ENCODE measurements around the gene SLC17A8.
"Not testable (repeated sequence)": the region's sequence is repeated elsewhere in the genome, so short reads cannot be mapped to it uniquely, and the experiment has no call there.

The SLC17A8 gene

DNA sequence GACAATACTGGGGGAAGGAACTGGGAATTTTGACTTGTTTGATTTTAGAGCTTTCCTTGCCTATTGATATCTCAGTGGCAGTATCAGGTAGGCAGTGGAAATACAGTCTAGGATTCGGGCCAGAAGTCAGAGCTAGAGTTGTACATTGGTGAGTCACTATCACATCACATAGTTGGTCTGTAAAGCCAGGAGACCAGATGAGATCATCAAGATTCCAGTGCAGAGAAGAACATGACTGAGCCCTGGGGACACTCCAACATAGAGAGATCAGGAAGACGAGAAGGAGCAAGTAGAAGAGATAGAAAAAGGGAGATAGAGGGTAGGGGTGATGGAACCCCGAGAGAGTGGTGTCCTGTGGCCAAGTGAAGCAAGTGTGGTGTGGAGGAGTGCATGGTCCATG, 70.2 kb downstream of the SLC17A8 start:
- DNase-seq (no peak), ATAC-seq (no peak)

DNA sequence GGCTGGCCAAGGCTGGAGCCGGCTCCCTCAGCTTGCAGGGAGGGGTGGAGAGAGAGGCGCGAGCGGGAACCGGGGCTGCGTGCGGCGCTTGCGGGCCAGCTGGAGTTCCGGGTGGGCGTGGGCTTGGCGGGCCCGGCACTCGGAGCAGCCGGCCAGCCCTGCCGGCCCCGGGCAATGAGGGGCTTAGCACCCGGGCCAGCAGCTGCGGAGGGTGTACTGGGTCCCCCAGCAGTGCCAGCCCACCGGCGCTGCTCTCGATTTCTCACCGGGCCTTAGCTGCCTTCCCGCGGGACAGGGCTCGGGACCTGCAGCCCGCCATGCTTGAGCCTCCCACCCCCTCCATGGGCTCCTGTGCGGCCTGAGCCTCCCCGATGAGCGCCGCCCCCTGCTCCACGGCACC, 73.4 kb downstream of the SLC17A8 start:
- DNase-seq, ATAC-seq: not testable (repeated sequence)

DNA sequence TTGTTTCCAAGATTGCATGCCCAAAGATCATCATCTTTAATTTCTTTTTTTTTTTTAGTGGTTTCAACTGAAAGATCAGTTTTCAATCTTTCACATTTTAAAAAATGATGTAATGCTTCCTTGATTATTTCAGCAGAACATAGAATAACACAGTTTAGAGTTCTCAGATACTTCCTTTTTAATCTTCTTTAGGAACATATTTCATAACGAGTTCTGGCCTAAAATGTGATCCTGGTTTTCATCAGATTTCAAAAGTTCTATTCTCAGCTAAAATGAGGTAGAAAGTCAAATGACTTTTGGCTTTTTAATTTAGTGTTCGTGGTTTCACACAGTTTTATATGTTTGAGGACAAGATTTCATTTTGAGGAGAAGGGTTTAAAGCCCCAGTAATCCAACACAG, 76.8 kb downstream of the SLC17A8 start:
- ATAC-seq: no peak
- no peak for DNase-seq

DNA sequence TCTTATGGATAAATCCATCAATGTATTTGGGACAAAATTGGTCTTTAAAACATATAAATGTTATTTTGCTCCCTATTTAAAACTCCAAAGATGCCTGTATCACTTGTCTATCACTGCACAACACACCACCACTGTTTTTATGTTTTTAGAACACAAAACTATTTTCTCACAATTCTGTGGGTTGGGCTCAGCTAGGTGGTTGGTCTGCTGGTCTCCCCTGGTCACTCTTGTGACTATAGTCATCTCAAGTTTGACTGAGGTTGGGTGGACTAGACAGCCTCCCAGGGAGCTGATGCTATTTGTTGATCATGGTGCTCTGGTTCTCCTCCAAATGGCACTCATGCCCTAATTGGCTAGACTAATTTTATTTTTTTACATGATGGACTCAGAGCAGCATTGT, 77.3 kb downstream of the SLC17A8 start:
- ATAC-seq: no peak
- no peak for DNase-seq

DNA sequence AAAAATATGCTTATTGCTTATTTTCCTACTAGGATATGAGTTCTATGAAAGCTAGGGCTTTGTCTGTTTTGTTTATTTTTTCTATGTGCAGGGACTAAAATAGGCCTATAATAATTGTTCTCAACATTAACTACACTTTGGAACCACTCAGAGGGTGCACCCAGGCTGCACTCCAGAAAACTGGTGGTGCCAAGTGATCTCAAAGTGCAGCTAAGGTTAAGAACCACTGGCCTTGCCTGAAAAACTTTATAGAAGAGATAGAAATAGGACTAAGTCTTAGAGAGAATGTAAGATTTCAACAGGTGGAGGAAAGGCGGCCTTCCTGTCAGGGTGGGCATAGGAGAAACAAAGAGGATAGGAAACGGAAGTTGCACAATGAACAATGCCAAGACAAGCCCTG, 79.1 kb downstream of the SLC17A8 start:
- no peak for DNase-seq
- ATAC-seq: no peak

DNA sequence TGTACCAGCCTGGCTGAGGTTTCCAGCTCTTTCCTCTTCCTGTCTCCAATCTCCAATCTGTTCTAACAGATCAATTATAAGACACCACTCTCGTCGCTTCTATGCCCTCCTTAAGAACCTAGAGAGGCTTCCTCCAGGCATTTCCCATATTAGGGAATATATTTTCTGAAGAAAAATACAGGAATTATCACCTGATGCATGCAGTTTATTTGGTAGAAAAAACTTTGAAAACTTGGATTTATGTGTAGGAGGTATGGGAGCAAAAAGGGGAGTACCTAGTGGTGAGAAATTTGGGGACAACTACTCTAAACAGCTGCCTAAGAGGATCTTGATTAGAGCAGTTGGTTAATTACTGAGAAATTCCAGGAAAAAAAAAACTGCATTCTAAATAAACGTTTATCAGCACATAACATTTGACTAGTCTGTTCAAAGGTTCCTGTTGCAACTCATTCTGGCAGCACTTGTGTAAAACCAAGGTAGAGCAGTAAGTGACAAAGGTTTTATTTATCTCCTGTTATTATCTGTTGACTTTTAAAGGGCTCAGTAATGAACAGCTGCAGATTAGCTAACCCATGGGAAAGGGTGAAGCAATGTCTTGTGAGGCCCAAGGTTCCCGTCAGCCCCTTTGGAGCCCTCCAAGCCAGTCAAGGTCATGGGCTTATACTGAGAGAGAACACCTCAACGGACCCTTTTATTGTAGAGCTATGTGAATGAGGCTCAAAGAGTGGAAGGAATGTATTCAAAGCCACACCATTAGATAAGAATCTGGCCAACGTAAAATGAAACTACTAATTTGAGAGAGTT, 80.4 kb downstream of the SLC17A8 start:
- DNase-seq: no peak
- no peak for ATAC-seq

DNA sequence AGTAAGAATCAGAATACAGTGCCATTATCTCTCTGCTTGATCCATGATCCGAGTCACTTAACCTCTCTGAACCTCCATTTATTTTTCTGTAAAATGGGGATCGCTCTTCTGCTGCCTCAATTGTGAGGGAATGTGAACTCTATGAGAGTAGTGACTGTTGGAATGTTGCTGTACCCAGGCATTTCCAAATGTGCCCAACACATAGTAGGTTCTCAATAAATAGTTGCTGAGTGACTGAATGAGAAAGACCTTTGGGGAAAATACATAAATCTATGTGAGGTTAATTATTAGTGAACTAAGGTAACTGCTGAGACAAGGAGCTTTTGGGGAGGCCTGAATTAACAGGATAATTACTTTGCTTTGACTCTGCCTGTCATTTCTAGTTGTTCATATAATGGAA, 82.9 kb downstream of the SLC17A8 start:
- DNase-seq (no peak), ATAC-seq (no peak)

DNA sequence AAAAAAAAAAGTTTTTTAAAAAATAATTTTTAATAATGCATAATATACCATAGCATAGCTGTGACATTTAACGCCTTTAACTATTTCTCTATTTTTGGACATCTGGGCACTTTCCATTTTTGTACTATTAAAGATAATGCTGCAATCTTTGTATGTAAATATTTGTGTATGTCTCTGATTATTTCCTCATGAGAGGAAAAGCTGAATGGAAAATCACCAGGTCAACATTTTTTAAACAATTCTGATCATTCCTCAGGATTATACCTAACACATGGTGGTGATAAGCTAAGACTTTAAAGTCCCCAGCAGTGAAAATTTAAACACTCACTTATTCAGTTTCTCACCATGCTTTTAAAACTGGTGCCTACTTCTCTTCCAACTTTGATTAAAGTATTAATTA, 85.5 kb downstream of the SLC17A8 start:
- no peak for DNase-seq
- no peak for ATAC-seq

DNA sequence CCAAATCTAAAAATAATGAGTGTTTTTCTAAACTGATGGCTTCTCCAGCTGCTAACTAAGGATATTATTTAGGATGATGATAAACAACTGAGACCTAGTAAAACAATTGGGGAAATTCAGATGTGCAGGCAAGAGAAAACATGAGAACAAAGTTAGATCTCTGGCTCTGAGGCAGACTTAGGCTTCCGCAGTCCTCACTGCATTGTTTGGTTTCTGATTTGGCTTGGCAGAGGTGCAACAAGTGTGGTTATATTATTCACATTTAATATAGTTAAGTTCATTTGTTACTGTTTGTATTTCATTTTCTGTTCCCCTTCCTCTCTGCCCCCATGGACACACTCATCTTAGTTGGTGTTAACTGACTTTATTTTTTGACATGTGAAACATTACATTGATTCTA, 86.6 kb downstream of the SLC17A8 start:
- DNase-seq (no peak), ATAC-seq (no peak)

DNA sequence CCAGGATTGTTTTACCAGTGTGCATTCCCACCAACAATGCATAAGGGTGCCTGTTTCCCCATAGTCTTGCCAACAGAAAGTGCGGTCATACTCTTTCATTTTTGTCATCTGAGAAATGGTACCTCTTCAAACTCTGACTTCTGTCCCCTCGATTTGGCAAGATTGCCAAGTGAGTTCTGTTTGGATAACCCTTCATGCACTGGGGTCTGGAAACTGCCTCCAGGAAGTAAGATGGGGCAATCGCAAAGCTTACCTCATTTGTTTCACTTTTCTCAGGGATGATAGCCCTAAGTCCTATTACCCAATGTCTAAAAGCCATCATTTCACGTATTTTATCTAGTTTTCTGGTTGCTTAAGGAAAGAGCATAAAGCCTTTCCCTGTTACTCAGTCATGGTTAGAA, 88.2 kb downstream of the SLC17A8 start:
- ATAC-seq (no peak), DNase-seq (no peak)

DNA sequence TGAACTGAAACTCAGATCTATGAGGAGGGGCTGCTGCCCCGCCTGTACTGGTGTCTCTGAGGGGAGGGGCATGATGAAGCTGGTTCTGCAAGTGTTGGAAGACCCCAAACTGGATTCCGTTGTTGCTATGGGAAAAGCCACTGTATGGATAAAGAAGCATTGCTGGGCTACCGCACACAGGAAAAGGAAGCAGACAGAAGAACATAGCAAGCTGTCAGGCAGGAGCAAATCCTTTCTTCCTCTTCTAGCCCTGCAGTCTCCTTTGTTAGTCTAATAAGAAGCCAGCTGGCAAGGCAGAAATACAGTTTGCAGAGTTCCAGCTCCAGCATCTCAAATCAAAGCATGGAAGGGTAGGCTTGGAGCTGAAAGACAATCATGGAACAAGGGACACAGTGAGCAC, 90.5 kb downstream of the SLC17A8 start:
- ATAC-seq: no peak
- no peak for DNase-seq

DNA sequence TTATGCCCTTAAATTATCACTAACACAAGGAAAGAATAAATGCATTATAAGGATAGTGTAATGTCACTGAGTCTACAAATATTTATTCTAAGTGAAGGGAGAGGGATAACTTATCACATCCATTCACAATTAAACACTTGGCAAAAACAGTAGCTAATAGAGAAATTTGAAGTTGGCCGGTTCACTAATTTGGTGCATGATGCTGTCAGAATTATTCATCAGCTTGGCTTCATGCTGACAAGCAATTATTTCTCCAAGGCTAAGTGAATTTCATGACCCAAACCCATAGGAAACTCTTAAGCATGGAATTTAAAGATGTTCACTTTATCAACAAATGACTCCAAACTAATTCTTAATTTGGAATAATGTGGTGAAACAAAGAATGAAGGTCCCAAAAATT, 91.8 kb downstream of the SLC17A8 start:
- ATAC-seq (no peak), DNase-seq (no peak)

DNA sequence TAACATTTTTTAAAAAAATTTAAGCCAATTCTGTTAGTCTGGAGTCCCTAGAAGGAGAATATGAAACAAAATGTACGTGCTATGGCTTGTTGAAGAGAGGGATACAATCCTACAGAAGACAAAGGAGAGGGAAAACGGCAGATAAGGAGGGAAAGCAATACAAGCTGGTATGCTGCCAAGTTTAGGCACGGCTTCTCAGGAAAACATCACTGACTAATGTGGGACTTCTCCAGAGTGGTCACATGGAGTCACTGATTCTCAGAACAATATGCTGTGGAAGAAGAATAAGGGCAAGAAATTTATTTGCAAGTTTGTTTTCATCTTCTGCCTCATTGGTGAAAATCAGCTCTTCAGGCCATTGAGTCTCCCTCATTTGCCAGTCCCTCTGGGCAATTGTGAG, 93.9 kb downstream of the SLC17A8 start:
- DNase-seq (no peak), ATAC-seq (no peak)

DNA sequence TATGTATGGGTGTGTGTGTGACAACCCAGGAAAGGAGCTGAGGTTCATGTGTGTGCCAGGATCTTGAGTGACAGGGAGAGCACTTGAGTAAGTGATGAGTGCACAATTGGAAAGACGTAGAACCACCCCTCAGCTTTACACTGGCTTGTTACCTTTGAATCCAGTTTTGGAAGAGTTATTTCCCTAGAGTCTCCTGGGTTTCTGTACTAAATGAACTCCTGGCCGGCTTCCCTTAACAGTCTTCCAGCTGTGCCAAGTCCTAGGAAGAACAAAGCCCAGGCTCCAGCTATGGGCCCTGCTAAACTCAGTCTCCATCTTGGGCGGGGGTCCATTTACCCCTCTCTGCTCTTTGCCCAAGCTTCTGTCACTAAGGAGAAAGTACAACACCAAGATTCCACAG, 97.1 kb downstream of the SLC17A8 start:
- ATAC-seq (no peak), DNase-seq (no peak)

DNA sequence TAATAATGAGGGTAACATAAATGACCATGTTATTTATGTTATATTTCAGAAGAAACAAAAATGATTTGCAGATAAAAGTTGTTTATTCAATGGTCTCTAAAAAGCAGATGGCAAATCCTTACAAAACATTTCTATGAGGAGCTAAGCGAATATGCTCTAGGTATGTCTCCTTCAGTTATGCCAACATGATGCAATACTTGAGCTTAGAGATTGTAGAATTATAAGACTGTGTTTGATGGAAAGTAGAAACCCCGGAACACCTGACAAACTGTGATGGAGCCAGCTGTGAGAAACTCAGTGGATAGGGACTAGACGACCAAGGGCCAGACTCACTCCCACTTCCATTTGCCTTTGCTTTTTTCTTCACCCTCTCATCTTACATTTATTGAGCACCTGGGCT, 99.0 kb downstream of the SLC17A8 start:
- ATAC-seq (no peak), DNase-seq (no peak)

DNA sequence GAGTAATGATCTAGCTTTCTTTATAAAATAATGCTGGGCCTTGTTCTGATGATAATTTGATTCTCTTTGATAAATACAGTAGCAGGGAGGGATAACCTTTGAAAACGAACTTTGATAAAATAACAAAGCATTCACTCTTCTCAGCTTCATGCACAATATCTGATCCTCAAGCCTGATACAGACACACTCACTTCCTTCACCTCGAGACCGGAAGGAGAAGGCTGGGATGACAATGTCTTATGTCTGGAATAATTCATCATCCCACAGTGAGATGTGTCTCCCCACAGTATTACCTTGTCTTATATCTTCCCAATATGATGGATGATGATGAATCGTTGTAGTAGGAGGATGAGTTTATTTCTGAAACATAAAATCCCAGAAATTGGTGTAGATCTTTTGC, 101.3 kb downstream of the SLC17A8 start:
- DNase-seq (no peak), ATAC-seq (no peak)

DNA sequence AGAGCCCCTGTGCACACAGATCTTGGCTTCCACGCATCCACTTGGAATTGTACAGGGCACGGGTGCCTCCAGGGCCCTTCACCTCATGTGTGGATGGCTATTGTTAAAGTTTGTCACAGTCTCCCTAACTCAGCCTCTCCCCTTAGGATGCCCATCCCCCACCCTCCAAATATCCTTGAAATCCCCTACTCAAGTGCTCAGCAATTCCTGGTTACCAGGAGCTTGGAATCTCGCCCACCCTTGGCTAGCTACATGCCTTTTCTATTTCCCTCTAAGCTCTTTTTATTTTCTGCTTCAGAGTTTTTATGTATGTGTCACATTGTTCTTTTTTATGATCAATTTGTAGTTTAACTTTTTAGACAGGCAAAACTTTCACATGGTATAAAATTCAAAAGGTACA, 103.8 kb downstream of the SLC17A8 start:
- no peak for ATAC-seq
- no peak for DNase-seq

DNA sequence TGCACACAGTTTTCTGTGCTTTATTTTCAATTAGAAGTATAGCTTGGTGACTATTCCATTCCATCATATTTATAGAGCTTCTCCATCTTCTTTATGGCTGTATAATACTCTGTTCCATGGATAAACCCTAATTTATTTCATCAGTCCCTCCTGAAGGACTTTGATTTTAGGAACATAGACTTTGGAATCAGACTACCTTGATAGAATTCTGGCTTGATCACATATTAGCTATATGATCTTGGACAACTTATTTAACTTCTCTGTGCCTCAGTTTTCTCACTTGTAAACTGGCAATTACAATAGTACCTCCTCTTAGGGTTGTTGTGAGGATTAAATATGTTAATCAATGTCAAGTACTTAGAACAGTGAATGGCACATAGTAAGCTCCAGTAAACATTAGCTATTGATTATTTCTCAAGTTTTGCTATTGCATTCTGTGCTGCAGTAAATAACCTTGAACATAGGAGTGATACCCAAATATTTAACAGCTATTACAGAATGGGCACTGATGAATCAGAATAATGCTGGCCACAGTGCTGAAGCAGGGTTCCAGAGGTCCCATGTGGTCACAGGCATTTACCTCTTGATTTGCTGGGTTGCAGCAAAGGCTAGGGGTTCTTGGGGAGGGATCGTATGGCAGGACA, 104.6 kb downstream of the SLC17A8 start:
- ATAC-seq (no peak), DNase-seq (no peak)

DNA sequence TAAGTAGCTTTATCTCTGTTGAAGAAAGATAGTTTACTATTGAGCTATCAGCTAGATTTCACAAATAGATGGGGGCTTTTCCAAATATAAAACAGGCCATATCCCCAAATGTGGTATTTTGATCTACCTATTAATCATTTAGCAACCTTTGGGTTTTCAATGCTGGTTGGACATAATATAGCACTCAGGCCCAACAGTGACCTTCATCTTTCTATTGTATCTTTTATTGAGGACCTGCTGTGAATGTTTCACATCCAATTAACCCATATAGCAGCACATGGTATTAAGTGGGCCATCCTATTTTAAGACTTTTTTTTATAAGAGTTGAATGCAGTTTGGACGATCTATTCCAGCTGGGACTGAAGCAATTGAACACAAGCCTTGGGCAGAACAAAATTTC, 106.8 kb downstream of the SLC17A8 start:
- no peak for ATAC-seq

DNA sequence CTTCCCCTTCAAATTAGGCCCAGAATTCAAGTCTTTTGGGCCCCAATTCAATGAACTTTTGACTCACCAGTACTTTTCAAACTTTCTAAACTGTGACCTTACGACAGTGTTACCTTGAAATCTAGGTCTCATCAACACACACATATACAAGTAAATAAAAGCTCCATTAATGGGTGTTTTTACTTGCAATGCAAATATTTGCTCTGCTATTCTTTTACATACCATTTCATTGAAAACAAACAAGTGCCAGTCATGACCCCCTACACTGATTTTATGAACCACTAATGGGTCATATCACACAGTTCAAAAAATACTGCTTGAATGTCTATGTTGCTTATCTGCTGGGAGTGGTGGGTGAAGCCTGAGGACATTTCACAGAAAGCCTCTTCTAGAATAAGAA, 107.7 kb downstream of the SLC17A8 start:
- ATAC-seq (no peak), DNase-seq (no peak)

More for the DNA sequence above, 106.8 kb downstream of the SLC17A8 start:
- no peak for DNase-seq

DNA sequence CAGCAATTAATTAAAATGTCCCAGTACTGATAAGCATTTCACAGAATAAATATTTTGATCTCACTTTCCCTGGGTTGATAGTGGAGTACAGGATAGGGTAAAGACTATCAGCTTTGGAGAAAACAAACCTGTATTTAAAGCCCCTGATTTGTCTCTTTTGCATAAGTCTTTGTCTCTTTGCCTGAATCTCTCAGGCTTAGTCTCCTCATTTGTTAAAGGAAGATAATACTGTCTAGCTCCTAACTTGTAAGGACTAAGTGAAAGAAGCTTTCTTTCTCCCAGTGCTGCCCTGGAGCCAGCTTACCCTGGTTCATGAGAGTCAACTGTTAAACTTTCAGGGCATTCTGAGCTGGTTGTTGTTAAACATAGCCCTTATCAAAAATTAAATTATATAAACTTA, 111.3 kb downstream of the SLC17A8 start:
- no peak for DNase-seq
- no peak for ATAC-seq

Data from stimulated activated naive CD8-positive, alpha-beta T cell treated with anti-CD3 and anti-CD28 coated beads, Interleukin-15, Interleukin-2, amounts not matched to agents 100 U/mL and 50 U/mL, for 24 hours (primary cell).